Progenitor cell of endocrine pancreas (in vitro differentiated cells): Measurements from ENCODE around the gene SEMA3B. TPM values are rescaled to one million over a fixed set of nuclear protein-coding genes. Genes with fewer than 3 reads are reported as not detected.
A peak's percentile ranks its signal among the peaks of the same experiment; 100 is the strongest.

Experiments used
- DNase-seq: peaks from one replicate; pipeline ENCODE4 v3.0.0; 2021; ENCODE audit warnings: low spot score; ENCODE audit not compliant: unreplicated experiment
- H3K27ac Mint-ChIP-seq: 2 replicates; pipeline ENCODE4 v1.8.0; 2021; ENCODE audit warnings: mild to moderate bottlenecking, moderate library complexity, mixed read lengths
- H3K27me3 Mint-ChIP-seq: 2 replicates; pipeline ENCODE4 v1.8.0; 2021; ENCODE audit warnings: mixed read lengths
- H3K36me3 Mint-ChIP-seq: 2 replicates; pipeline ENCODE4 v1.8.0; 2022; ENCODE audit warnings: mixed read lengths; ENCODE audit not compliant: insufficient read depth
- H3K4me1 Mint-ChIP-seq: 2 replicates; pipeline ENCODE4 v1.8.0; 2021; ENCODE audit warnings: low read depth, mixed read lengths
- H3K4me3 Mint-ChIP-seq: 2 replicates; pipeline ENCODE4 v1.8.0; 2021; ENCODE audit warnings: low read depth, mild to moderate bottlenecking, moderate library complexity, mixed read lengths
- H3K9me3 Mint-ChIP-seq: 2 replicates; pipeline ENCODE4 v1.8.0; 2021; ENCODE audit warnings: low read depth, mixed read lengths
- total RNA-seq: library from RNA; stranded (reverse); gene quantifications from 2 replicates; pipeline ENCODE4 v1.2.1, GENCODE V29; 2021
- TF ChIP-seq, protein P1 (sequence below): fragments of 200-600 bp; sonication (generic); IDR thresholded peaks from one replicate; pipeline ENCODE4 v1.5.0; 2021; ENCODE audit warnings: antibody characterized with exemption, mild to moderate bottlenecking; ENCODE audit not compliant: unreplicated experiment

Gene SEMA3B
- total RNA-seq, 1 donor from 2014 or later, result 24.6 TPM

DNA sequence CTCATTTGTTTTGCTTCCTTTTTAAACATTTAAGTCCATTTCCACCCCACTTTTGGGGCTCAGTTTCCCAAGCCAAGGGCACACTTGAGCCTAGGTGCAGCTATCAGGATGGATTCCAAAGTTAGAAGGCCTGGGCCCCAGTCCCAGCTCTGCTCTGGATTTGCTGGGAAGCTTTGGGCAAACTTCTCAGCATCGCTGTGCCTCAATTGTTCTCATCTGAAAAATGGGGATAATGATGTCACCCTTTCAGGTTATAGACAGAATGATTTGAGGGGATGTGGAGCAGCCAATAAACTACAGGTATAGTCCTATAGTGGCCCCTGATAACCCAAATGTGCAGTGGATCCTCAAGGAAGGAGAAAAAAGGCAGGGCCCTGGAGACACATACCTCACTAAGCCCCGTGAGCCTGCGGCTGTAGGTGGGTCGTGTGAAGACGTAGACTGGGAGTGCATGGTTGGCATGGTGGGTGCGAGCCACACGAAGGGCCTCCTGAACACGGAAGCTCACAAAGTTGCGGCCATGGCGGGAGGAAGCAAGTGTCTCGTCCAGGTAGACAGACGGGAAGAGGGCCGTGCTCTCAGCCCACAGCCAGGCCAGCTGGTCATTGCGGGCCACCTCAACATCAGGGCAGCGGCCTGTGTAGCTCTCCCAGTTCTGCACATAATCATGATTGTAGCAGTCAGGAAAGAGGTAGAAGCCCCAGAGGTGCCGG lies 50.4 kb downstream of the SEMA3B start:
- H3K9me3 Mint-ChIP-seq, result no peaks in the 10 kb centered on the region
- no peaks in the 10 kb centered on the region for H3K27me3 Mint-ChIP-seq
- H3K4me1 Mint-ChIP-seq, result peaks cover 28% of the 10 kb centered on the region
- peaks cover 23% of the 10 kb centered on the region for H3K36me3 Mint-ChIP-seq
- peak overlapping the region; percentile 33 for H3K27ac Mint-ChIP-seq
- DNase-seq, result no peak
- TF ChIP-seq, protein P1, sequence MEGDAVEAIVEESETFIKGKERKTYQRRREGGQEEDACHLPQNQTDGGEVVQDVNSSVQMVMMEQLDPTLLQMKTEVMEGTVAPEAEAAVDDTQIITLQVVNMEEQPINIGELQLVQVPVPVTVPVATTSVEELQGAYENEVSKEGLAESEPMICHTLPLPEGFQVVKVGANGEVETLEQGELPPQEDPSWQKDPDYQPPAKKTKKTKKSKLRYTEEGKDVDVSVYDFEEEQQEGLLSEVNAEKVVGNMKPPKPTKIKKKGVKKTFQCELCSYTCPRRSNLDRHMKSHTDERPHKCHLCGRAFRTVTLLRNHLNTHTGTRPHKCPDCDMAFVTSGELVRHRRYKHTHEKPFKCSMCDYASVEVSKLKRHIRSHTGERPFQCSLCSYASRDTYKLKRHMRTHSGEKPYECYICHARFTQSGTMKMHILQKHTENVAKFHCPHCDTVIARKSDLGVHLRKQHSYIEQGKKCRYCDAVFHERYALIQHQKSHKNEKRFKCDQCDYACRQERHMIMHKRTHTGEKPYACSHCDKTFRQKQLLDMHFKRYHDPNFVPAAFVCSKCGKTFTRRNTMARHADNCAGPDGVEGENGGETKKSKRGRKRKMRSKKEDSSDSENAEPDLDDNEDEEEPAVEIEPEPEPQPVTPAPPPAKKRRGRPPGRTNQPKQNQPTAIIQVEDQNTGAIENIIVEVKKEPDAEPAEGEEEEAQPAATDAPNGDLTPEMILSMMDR, result no peak
- H3K4me3 Mint-ChIP-seq, result peak overlapping the region; percentile 90

- Mint-ChIP-seq H3K9me3 (no peaks in the 10 kb centered on the region), H3K27ac (peak overlapping the region; percentile 97)
These were observed 51.1 kb downstream of the SEMA3B start for GRCh38 chr3:50319894-50320625.

GRCh38 chr3:50320853-50321335 lies 51.9 kb downstream of the SEMA3B start:
- H3K27me3 Mint-ChIP-seq, result no peaks in the 10 kb centered on the region
- H3K36me3 Mint-ChIP-seq, result peaks cover 20% of the 10 kb centered on the region
- H3K27ac Mint-ChIP-seq, result peak overlapping the region; percentile 97
- peak; percentile 73 for DNase-seq
- H3K9me3 Mint-ChIP-seq, result no peaks in the 10 kb centered on the region
- TF ChIP-seq, protein P1, result no peak
- H3K4me1 Mint-ChIP-seq, result peaks cover 32% of the 10 kb centered on the region
- peak overlapping the region; percentile 90 for H3K4me3 Mint-ChIP-seq

More at GRCh38 chr3:50319894-50320625, 51.1 kb downstream of the SEMA3B start:
- peaks cover 23% of the 10 kb centered on the region for H3K36me3 Mint-ChIP-seq
- no peak for DNase-seq
- no peaks in the 10 kb centered on the region for H3K27me3 Mint-ChIP-seq
- TF ChIP-seq, protein P1, result no peak
- peaks cover 33% of the 10 kb centered on the region for H3K4me1 Mint-ChIP-seq
- H3K4me3 Mint-ChIP-seq, result peak overlapping the region; percentile 90

DNA sequence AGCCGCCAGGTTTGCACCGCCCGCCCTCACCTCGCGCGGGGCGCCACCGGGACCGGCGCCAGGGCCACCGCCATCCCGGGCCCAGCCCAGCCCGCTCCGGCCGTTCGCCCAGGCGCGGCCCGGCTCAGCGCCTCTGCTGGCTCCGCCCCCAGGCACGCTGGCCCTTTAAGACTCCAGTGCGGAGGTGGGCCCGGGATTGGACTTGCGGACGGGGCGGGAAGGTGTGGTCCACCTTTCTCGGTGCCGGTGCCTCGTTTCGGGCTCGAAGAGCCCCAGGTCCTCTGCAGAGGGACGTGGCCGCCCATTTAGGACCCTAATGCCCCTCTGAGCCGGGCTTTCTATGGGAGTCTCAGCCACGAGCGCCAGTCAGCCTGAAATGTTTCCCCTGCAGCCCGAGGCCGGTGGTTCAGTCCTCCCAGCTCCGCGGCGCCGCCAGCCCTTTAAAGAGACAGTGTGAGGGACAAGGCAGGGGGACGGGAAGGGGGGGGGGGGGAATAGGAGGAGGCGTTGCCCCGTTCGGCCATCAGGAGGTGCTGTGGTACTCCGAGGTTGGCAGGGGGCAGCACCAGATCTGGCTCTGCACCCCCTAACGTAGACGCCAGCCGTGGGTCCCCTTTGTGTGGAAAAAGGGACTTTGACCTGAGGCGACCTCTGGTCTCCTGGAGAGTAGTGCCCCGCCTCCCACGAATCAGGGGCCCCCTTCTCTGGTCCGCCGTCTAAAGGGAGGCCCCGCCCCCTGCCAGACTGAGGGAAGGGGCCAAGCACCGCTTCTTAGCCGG lies 52.6 kb downstream of the SEMA3B start:
- Mint-ChIP-seq H3K4me1 (peaks cover 29% of the 10 kb centered on the region), H3K27me3 (no peaks in the 10 kb centered on the region), H3K9me3 (no peaks in the 10 kb centered on the region), H3K4me3 (peak overlapping the region; percentile 82), H3K27ac (peak overlapping the region; percentile 100), H3K36me3 (peaks cover 17% of the 10 kb centered on the region)
- DNase-seq, result peak; percentile 77
- TF ChIP-seq, protein P1, result peak; percentile 69

DNA sequence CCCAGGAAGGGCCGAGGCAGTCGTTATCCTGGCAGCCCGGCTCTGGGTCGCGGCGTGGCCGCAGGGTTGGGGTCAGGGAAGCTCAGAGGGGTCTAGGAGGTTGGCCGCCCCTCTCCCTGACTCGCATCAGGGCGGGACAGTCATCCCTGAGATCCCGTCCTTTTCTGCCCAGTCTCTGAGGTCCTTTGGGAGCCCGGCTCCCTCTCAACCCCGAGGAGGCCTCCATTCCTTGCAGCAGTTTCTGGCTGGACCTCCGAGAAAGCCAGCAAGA lies 53.1 kb downstream of the SEMA3B start:
- Mint-ChIP-seq H3K27me3 (no peaks in the 10 kb centered on the region), H3K36me3 (peaks cover 15% of the 10 kb centered on the region), H3K4me3 (peak overlapping the region; percentile 82), H3K4me1 (peaks cover 30% of the 10 kb centered on the region), H3K27ac (peak overlapping the region; percentile 100), H3K9me3 (no peaks in the 10 kb centered on the region)
- TF ChIP-seq, protein P1, result no peak
- DNase-seq, result no peak
